GM19328 (cell line): ENCODE measurements around the gene KRTAP20-2.

Experiments used
- ATAC-seq: cut with Tn5 transposase; IDR thresholded peaks from one replicate; pipeline ENCODE4 v1.9.1; 2021; ENCODE audit warnings: mild to moderate bottlenecking, moderate library complexity; ENCODE audit not compliant: unreplicated experiment

Gene KRTAP20-2

GRCh38 chr21:30672985-30673650 lies 38.1 kb downstream of the KRTAP20-2 start:
- ATAC-seq = no peak

GRCh38 chr21:30674312-30674711 lies 39.3 kb downstream of the KRTAP20-2 start:
- ATAC-seq = no peak

- ATAC-seq = no peak
These were observed 41.7 kb downstream of the KRTAP20-2 start for GRCh38 chr21:30676737-30677136.

GRCh38 chr21:30680586-30680985 lies 45.6 kb downstream of the KRTAP20-2 start:
- no peak for ATAC-seq

GRCh38 chr21:30684506-30684905 lies 49.5 kb downstream of the KRTAP20-2 start:
- no peak for ATAC-seq
